HUDEP-2 (cell line): Measurements from ENCODE around the gene CHST9.
A peak's percentile ranks its signal among the peaks of the same experiment; 100 is the strongest.
"Not testable (repeated sequence)": the region's sequence is repeated elsewhere in the genome, so short reads cannot be mapped to it uniquely, and the experiment has no call there.

Experiments used
- DNase-seq, 76 experiments: peaks; one replicate each; lab custom pipeline; 2025; ENCODE audit not compliant: unreplicated experiment in 76 of 76; lab: John Stamatoyannopoulos, UW

The CHST9 gene

GRCh38 chr18:27009293-27009692, 175.8 kb downstream of the CHST9 start:
- no peak for DNase-seq

GRCh38 chr18:27008575-27008974, 176.5 kb downstream of the CHST9 start:
- DNase-seq, result no peak

- no peak for DNase-seq
Measured at GRCh38 chr18:27007880-27008279, 177.2 kb downstream of the CHST9 start.

GRCh38 chr18:27005589-27005988, 179.5 kb downstream of the CHST9 start:
- DNase-seq, result peak in 4 of 76 experiments; percentile 9 to 15 (median 10)

GRCh38 chr18:27004056-27004829, 180.9 kb downstream of the CHST9 start:
- no peak for DNase-seq

- no peak for DNase-seq
Measured at GRCh38 chr18:26999797-27000196, 185.3 kb downstream of the CHST9 start.

GRCh38 chr18:26993568-26993967, 191.5 kb downstream of the CHST9 start:
- DNase-seq, result no peak

GRCh38 chr18:26992926-26993325, 192.2 kb downstream of the CHST9 start:
- no peak for DNase-seq

- no peak for DNase-seq
Measured at GRCh38 chr18:26989842-26990241, 195.3 kb downstream of the CHST9 start.

- no peak for DNase-seq
Measured at GRCh38 chr18:26981360-26982082, 203.6 kb downstream of the CHST9 start.

GRCh38 chr18:26978812-26979341, 206.2 kb downstream of the CHST9 start:
- no peak for DNase-seq

GRCh38 chr18:26977781-26978180, 207.3 kb downstream of the CHST9 start:
- no peak for DNase-seq

GRCh38 chr18:26976206-26976605, 208.9 kb downstream of the CHST9 start:
- no peak for DNase-seq

GRCh38 chr18:26972549-26972948, 212.6 kb downstream of the CHST9 start:
- not testable (repeated sequence) for DNase-seq

GRCh38 chr18:26971409-26971808, 213.7 kb downstream of the CHST9 start:
- DNase-seq, result no peak

GRCh38 chr18:26970637-26971036, 214.5 kb downstream of the CHST9 start:
- DNase-seq, result no peak

GRCh38 chr18:26965206-26965605, 219.9 kb downstream of the CHST9 start:
- DNase-seq, result no peak

GRCh38 chr18:26963292-26963691, 221.8 kb downstream of the CHST9 start:
- no peak for DNase-seq

GRCh38 chr18:26961839-26962238, 223.3 kb downstream of the CHST9 start:
- DNase-seq, result no peak

GRCh38 chr18:26960911-26961310, 224.2 kb downstream of the CHST9 start:
- DNase-seq, result no peak

GRCh38 chr18:26956863-26957262, 228.2 kb downstream of the CHST9 start:
- DNase-seq, result no peak

- no peak for DNase-seq
Measured at GRCh38 chr18:26948703-26949102, 236.4 kb downstream of the CHST9 start.
